A549 treated with DMSO at 1 μM for 4 hours (cell line): ENCODE data around the gene LCA5. TPM values are rescaled to one million over a fixed set of nuclear protein-coding genes. Genes with fewer than 3 reads are reported as not detected.

Experiments used
- total RNA-seq: library from RNA; stranded (reverse); fragments of 200-300 nt; extraction: Qiagen RNA extraction; gene quantifications from 5 replicates; pipeline ENCODE4 v1.2.3, GENCODE V29; 2022; ENCODE audit warnings: low read depth

LCA5 gene
- 0.59 to 1.3 TPM (median 1.0 TPM) in 5 replicates for total RNA-seq

DNA sequence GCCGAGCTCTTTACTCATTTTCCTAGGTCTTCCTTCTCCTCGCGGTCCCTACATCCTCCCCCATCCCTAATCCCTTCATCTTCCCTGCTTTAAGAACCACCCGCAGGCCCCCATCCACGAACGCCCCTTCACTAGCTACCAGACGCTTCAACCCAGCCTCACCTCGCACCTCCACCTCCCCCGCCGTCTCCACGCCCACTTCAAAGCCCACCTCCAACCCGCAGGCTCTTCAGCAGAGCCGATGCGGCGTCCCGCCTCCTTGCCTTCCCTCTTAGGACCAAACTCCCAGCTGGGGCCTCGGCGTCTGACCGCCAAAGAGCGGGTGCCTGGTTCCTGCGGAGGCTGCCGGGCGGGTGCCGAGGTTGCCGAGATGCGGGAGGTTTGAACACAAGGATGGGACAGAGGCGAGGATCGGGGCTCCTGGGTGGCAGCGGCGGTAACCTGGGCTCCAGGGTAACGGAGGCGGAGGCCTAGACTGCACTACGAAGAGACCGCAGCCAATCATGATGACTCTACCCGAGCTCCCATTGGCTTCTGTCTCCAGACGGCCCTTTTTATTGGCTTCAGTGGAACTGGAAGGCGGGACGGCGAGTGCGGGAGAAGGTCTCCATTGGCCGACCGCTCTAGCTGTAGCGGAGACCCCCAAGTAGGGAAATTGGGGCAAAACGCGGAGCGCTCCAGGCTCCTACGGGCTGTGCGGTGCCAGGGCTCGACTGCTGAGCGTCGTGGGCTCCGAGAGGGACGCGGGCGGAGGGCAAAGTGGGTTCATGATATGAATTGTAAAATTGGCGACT is at the start of gene LCA5:
LCA5 (minus strand) TSS at position 477 of the 794 bp plus-strand sequence. CDS start 18,536 bp downstream, outside the sequence.

Other genes with a start within 250 kb of the LCA5 start
- 0.25 to 0.39 TPM (median 0.29 TPM) in 5 replicates for gene SH3BGRL2, start 93.9 kb upstream of the LCA5 start, total RNA-seq